ENCODE results near the gene CBFA2T2. TPM values are rescaled to one million over a fixed set of nuclear protein-coding genes. Genes with fewer than 3 reads are reported as not detected.

CBFA2T2 gene
- total RNA-seq, 1 experiment from 2014 or later: 20.0 TPM

- TF ChIP-seq EZH2 (IDR thresholded peaks at IDR 0.05; ENCODE audit: low read depth): no peak
- TF ChIP-seq CTCF (conservative IDR thresholded peaks at IDR 0.05): no peak
- no peaks in the 10 kb centered on the region for H3K9me3 ChIP-seq (ENCODE audit: insufficient read depth, low read depth)
- no peaks in the 10 kb centered on the region for H3K36me3 ChIP-seq (ENCODE audit: low read depth)
- CTCF ChIA-PET: no interaction called here
- no peaks in the 10 kb centered on the region for H3K79me2 ChIP-seq (ENCODE audit: low read depth)
- no peak overlapping the region for H3K4me3 ChIP-seq
- no peak overlapping the region for H3K27ac ChIP-seq
- no TSS peak for BruUV-seq (replicated peaks)
- H3K4me2 ChIP-seq: no peak overlapping the region
- H3K4me1 ChIP-seq (replicated peaks; ENCODE audit: insufficient read depth): peaks cover 9% of the 10 kb centered on the region
- POLR2A ChIA-PET (ENCODE audit: unreplicated experiment): no interaction called here
- intact Hi-C loops (cut with micrococcal nuclease; ENCODE audit: unreplicated experiment): no loop called here
- peak in 1 of 2 experiments; percentile 34 for DNase-seq
- no peaks in the 10 kb centered on the region for H3K9me2 ChIP-seq (ENCODE audit: insufficient read depth)
- no peaks in the 10 kb centered on the region for H4K20me1 ChIP-seq (ENCODE audit: insufficient read depth)
- H3K27me3 ChIP-seq (ENCODE audit: insufficient read depth, low read depth): no peaks in the 10 kb centered on the region
- no peak overlapping the region for H2AFZ ChIP-seq
- H3F3A ChIP-seq (ENCODE audit: insufficient read depth, low read depth): no peaks in the 10 kb centered on the region
These were observed 204.1 kb downstream of the CBFA2T2 start for GRCh38 chr20:33693741-33694638.

- no peak for DNase-seq
- intact Hi-C loops (cut with micrococcal nuclease; ENCODE audit: unreplicated experiment): no loop called here
These were observed 204.7 kb downstream of the CBFA2T2 start for GRCh38 chr20:33694639-33695012.

GRCh38 chr20:33696448-33696847, 206.6 kb downstream of the CBFA2T2 start:
- Histone ChIP-seq H3K9me2 (ENCODE audit: insufficient read depth) (no peaks in the 10 kb centered on the region), H3K4me2 (no peak overlapping the region), H3F3A (ENCODE audit: insufficient read depth, low read depth) (no peaks in the 10 kb centered on the region), H3K4me3 (no peak overlapping the region), H2AFZ (no peak overlapping the region), H4K20me1 (ENCODE audit: insufficient read depth) (no peaks in the 10 kb centered on the region), H3K9me3 (ENCODE audit: insufficient read depth, low read depth) (no peaks in the 10 kb centered on the region), H3K27ac (no peak overlapping the region), H3K4me1 (replicated peaks; ENCODE audit: insufficient read depth) (no peaks in the 10 kb centered on the region), H3K36me3 (ENCODE audit: low read depth) (no peaks in the 10 kb centered on the region), H3K79me2 (ENCODE audit: low read depth) (no peaks in the 10 kb centered on the region), H3K27me3 (ENCODE audit: insufficient read depth, low read depth) (no peaks in the 10 kb centered on the region)
- intact Hi-C loops (cut with micrococcal nuclease; ENCODE audit: unreplicated experiment): no loop called here
- DNase-seq: no peak
- TF ChIP-seq EZH2 (IDR thresholded peaks at IDR 0.05; ENCODE audit: low read depth) (no peak), CTCF (conservative IDR thresholded peaks at IDR 0.05) (no peak)
- no TSS peak for BruUV-seq (replicated peaks)
- CTCF ChIA-PET: no interaction called here
- POLR2A ChIA-PET (ENCODE audit: unreplicated experiment): no interaction called here

More at GRCh38 chr20:33694639-33695012, 204.7 kb downstream of the CBFA2T2 start:
- Histone ChIP-seq H4K20me1 (ENCODE audit: insufficient read depth) (no peaks in the 10 kb centered on the region), H3K9me3 (ENCODE audit: insufficient read depth, low read depth) (no peaks in the 10 kb centered on the region), H3K36me3 (ENCODE audit: low read depth) (no peaks in the 10 kb centered on the region), H3K4me1 (replicated peaks; ENCODE audit: insufficient read depth) (peaks cover 9% of the 10 kb centered on the region), H3K4me3 (no peak overlapping the region), H3K79me2 (ENCODE audit: low read depth) (no peaks in the 10 kb centered on the region), H3K27me3 (ENCODE audit: insufficient read depth, low read depth) (no peaks in the 10 kb centered on the region), H2AFZ (no peak overlapping the region), H3F3A (ENCODE audit: insufficient read depth, low read depth) (no peaks in the 10 kb centered on the region), H3K9me2 (ENCODE audit: insufficient read depth) (no peaks in the 10 kb centered on the region), H3K4me2 (no peak overlapping the region), H3K27ac (no peak overlapping the region)
- POLR2A ChIA-PET (ENCODE audit: unreplicated experiment): interaction anchor here (0.6 kb wide), 1 partner anchor 16 kb away, joined by 21 read pairs; no protein-coding TSS in a partner anchor
- no TSS peak for BruUV-seq (replicated peaks)
- CTCF ChIA-PET: no interaction called here
- TF ChIP-seq CTCF (conservative IDR thresholded peaks at IDR 0.05) (no peak), EZH2 (IDR thresholded peaks at IDR 0.05; ENCODE audit: low read depth) (no peak)
